Uterus (tissue), 2 donors: ENCODE measurements around the gene BORCS8.

Experiments
- POLR2A ChIP-seq, 2 donors: fragments of 450-650 bp; IDR thresholded peaks; one replicate each; pipeline ENCODE4 v1.6.1; 2016; ENCODE audit warnings: antibody characterized with exemption in 2 of 2, mild to moderate bottlenecking in 1 of 2, moderate library complexity in 1 of 2
- TF ChIP-seq, protein P1 (sequence below), 4 experiments: fragments of 200-600 bp in 2 of 4; fragments of 450-650 bp in 2 of 4; sonication (generic) in 2 of 4; IDR thresholded peaks; one replicate each; pipeline ENCODE4 v1.5.1; 2016 to 2019; ENCODE audit warnings: antibody characterized with exemption in 4 of 4, mild to moderate bottlenecking in 2 of 4, moderate library complexity in 1 of 4

DNA sequence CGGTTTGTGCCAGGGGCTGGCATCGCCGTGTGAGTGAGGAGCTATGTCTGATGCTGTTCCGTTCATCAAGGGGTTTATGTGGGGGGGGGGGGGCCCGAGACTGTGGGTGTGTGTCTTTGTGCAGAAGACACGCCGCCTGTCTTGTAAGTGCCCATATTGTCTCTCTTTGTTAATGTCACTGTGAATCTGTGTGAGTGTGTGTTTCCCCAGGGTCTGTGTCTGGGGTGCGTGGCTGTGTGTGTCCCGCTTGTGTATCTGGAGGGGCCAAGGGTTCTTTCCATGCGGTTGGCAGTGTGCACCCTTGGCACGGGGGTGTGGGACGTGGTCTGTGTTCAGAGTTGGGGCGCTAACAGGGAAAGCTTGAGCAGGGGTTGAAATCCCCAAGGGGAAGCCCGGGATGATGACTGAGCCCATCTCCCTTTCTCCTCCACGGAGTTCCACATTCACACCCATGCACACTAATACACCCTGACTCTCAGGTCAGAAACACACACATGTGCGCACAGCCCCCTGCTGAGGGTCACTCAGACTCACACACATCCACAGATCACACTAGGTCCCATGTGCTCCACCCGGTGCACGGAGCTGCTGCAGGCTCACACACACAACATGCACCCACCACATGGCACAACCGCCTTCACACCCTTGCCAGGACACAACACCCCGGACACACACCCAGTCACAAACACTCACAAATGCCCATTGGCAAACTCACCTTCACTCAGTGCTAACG is 21.6 kb upstream of the BORCS8 start:
- TF ChIP-seq, protein P1, sequence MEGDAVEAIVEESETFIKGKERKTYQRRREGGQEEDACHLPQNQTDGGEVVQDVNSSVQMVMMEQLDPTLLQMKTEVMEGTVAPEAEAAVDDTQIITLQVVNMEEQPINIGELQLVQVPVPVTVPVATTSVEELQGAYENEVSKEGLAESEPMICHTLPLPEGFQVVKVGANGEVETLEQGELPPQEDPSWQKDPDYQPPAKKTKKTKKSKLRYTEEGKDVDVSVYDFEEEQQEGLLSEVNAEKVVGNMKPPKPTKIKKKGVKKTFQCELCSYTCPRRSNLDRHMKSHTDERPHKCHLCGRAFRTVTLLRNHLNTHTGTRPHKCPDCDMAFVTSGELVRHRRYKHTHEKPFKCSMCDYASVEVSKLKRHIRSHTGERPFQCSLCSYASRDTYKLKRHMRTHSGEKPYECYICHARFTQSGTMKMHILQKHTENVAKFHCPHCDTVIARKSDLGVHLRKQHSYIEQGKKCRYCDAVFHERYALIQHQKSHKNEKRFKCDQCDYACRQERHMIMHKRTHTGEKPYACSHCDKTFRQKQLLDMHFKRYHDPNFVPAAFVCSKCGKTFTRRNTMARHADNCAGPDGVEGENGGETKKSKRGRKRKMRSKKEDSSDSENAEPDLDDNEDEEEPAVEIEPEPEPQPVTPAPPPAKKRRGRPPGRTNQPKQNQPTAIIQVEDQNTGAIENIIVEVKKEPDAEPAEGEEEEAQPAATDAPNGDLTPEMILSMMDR (IDR thresholded peaks at IDR 0.05): no peak
- no peak for TF ChIP-seq POLR2A (IDR thresholded peaks at IDR 0.05)
